Measurements from ENCODE around the gene TRPM2. TPM values are rescaled to one million over a fixed set of nuclear protein-coding genes. Genes with fewer than 3 reads are reported as not detected.

TRPM2 gene
- total RNA-seq, 1 donor: not detected

DNA sequence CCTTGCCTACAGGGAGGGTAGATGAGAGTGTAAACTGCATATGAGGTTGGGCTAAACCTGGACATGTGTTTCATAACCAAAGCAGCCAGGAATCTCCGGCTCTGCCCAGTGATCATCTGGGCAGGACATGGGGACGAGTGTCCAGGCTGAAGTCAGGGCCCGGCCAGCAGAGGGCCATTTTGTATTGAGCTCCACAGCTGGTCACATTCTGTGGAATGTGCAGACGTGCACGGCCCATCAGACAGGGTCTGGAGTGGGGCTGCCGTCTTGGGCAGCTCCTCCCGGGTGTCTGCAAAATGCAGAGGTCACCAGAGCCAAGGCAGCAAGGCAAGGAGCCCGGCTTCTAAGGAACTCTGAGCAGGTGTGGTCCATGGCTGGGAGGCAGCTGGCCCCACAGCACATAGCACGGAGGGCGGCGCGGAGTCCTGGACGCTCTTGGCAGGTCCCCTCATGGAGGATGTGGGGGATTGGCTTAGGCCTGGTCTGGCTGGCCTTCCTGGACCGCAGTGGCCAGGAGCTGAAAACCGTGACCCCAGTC is 108.1 kb downstream of the TRPM2 start:
- no peak overlapping the region for H3K4me3 ChIP-seq (ENCODE audit: low read depth, low read length)
- DNase-seq (ENCODE audit: low read depth): no peak
- TF ChIP-seq, protein P1, sequence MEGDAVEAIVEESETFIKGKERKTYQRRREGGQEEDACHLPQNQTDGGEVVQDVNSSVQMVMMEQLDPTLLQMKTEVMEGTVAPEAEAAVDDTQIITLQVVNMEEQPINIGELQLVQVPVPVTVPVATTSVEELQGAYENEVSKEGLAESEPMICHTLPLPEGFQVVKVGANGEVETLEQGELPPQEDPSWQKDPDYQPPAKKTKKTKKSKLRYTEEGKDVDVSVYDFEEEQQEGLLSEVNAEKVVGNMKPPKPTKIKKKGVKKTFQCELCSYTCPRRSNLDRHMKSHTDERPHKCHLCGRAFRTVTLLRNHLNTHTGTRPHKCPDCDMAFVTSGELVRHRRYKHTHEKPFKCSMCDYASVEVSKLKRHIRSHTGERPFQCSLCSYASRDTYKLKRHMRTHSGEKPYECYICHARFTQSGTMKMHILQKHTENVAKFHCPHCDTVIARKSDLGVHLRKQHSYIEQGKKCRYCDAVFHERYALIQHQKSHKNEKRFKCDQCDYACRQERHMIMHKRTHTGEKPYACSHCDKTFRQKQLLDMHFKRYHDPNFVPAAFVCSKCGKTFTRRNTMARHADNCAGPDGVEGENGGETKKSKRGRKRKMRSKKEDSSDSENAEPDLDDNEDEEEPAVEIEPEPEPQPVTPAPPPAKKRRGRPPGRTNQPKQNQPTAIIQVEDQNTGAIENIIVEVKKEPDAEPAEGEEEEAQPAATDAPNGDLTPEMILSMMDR (IDR thresholded peaks at IDR 0.05; ENCODE audit: insufficient read depth, low read length): peak; percentile 5

DNA sequence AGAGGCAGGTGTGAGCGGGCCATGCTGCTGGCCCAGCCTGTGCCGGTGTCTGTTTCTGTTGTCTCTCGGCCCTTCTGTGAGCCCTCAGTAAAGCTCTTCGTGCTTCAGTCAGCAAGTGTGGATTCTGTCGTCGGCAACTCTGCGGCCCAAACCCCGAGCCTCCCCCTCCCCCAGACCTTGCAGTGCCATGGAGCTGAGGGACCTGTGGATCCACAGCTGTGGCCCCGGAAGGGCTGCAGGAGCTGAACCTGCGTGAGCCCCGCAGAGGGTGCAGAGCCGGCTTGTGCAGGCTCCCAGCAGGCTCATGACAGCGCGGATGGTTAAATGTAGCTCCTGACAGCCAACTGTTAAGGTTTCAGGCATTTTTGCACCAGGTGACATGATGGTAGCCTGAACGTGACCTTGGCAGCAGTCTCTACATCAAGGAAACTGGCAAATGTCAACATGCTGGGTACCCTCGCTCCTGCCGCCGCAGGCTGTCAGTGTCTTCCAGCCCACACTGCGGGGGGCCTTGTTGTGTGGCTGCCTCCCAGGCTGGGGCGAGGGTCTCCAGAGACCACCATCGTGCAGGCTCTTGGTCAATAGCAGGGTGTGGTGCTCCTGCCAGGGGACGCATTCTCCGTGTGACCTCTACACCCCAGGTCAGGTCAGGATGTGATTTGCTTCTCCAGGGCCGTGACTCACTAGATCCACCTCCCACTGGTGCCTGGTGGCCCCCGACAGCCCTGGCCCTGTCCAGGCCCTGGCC is 108.8 kb downstream of the TRPM2 start:
- no peak for DNase-seq (ENCODE audit: low read depth)
- TF ChIP-seq, protein P1 (IDR thresholded peaks at IDR 0.05; ENCODE audit: insufficient read depth, low read length): no peak
- no peak overlapping the region for H3K4me3 ChIP-seq (ENCODE audit: low read depth, low read length)

DNA sequence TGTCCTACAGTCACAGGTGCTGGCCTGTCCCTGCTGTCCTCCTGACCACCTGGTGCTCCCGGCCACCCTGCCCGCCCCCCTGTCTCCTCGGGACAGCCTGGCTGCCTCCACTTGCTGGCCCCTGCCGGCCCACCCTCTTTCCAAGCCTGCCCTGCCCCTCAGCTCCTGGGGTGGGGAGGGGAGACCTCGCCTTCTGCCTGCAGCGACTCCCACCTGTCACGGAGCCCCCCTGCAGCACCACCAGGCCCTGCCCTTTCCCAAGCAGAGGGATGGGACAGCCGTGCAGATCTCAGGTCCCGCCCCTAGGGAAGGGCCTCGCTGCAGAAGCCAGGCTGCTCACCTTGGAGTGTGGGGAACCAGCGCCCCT is 109.4 kb downstream of the TRPM2 start:
- TF ChIP-seq, protein P1 (IDR thresholded peaks at IDR 0.05; ENCODE audit: insufficient read depth, low read length): no peak
- H3K4me3 ChIP-seq (ENCODE audit: low read depth, low read length): no peak overlapping the region
- DNase-seq (ENCODE audit: low read depth): no peak

DNA sequence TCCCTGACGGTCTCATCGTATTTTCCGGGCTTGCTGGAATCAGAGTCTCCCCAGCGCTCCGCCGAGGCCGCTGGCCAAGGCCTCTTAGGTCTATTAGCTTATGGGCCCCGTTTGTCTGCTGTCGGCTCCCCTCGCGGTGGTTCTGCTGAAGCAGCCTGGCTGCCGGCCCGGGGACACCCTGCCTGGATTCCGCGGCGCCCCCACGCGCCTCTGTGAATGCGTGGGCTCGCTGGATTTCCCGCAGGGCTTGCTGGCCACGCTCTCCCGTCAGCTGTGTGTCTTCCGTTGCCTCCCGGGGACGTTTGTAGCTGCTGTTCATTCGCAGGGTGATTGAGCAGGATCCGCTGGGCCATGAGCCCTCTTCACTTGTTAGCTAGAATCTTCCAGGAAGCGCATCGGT is 110.3 kb downstream of the TRPM2 start:
- DNase-seq (ENCODE audit: low read depth): no peak

DNA sequence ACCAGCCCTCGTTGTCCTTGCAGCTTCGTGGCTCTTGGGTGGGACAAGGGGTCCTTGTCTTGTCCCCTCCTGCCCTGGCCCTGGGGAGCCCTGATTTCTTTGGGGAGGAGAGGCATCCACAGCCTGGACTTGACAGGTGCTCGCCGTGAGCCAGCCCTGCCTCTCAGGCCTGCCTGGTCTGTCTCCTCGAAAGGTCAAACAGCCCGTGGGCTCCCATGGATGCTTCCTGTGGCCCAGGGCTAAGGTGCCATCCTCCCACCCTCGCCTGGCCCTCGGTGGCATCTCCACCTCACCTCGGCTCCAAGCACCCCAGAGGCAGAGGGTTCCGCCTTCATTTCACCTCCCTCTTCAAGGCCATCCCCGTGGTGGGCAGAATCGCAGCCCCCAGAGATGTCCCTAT is 110.9 kb downstream of the TRPM2 start:
- TF ChIP-seq, protein P1 (IDR thresholded peaks at IDR 0.05; ENCODE audit: insufficient read depth, low read length): no peak
- DNase-seq (ENCODE audit: low read depth): no peak
- no peak overlapping the region for H3K4me3 ChIP-seq (ENCODE audit: low read depth, low read length)

More for the DNA sequence above, 110.3 kb downstream of the TRPM2 start:
- TF ChIP-seq, protein P1 (IDR thresholded peaks at IDR 0.05; ENCODE audit: insufficient read depth, low read length): no peak
- H3K4me3 ChIP-seq (ENCODE audit: low read depth, low read length): no peak overlapping the region

DNA sequence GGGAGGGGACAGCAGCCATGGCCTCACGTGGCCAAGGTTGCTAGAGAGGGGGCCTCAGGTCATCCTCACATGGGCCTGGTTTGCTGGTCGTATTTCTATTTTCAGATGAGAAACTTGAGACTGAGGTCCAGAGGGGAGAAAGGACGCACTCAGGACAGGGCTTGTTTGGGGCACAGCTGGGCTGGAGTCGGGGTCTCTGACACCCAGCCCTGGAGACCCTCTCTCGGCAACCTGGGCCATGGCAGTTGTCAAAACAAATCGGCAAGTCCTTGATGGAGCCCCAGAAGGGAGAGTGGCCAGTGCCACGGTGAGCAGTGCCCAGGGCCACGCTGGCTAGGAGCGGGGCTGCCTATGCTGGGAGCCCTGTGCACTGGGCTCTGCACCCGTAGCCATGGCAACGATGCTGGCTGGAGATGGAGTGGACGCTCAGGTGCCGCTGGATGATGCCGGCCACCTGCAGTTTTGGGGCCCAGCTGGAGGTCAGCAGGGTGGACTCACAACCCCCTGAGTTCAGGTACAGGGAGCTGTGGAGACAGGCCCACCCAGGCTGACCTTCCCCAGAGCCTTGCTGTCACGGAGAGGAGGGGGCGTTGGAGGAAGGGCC is 113.0 kb downstream of the TRPM2 start:
- TF ChIP-seq, protein P1 (IDR thresholded peaks at IDR 0.05; ENCODE audit: insufficient read depth, low read length): no peak
- H3K4me3 ChIP-seq (ENCODE audit: low read depth, low read length): no peak overlapping the region
- DNase-seq (ENCODE audit: low read depth): no peak
